ENCODE results near the gene GRK5.

GRK5 gene

GRCh38 chr10:119198438-119198837 is 8.9 kb upstream of the GRK5 start:
- no peak for DNase-seq (ENCODE audit: low read depth)
- peak; percentile 52 for TF ChIP-seq CTCF (conservative IDR thresholded peaks at IDR 0.05; ENCODE audit: low read length)
- H3K4me3 ChIP-seq (ENCODE audit: low read length): no peak overlapping the region

GRCh38 chr10:119199231-119199992 is 8.0 kb upstream of the GRK5 start:
- H3K4me3 ChIP-seq (ENCODE audit: low read length): no peak overlapping the region
- DNase-seq (ENCODE audit: low read depth): peak; percentile 86
- peak; percentile 89 for TF ChIP-seq CTCF (conservative IDR thresholded peaks at IDR 0.05; ENCODE audit: low read length)

- no peak overlapping the region for H3K4me3 ChIP-seq (ENCODE audit: low read length)
- DNase-seq (ENCODE audit: low read depth): no peak
- no peak for TF ChIP-seq CTCF (conservative IDR thresholded peaks at IDR 0.05; ENCODE audit: low read length)
These were observed 6.1 kb upstream of the GRK5 start for GRCh38 chr10:119201233-119201632.

GRCh38 chr10:119203006-119203405 is 4.4 kb upstream of the GRK5 start:
- peak; percentile 71 for DNase-seq (ENCODE audit: low read depth)
- H3K4me3 ChIP-seq (ENCODE audit: low read length): no peak overlapping the region
- TF ChIP-seq CTCF (conservative IDR thresholded peaks at IDR 0.05; ENCODE audit: low read length): no peak

GRCh38 chr10:119205894-119206602 is 1.3 kb upstream of the GRK5 start:
- peak overlapping the region; percentile 57 for H3K4me3 ChIP-seq (ENCODE audit: low read length)
- no peak for TF ChIP-seq CTCF (conservative IDR thresholded peaks at IDR 0.05; ENCODE audit: low read length)
- DNase-seq (ENCODE audit: low read depth): peak; percentile 34

- peak; percentile 68 for DNase-seq (ENCODE audit: low read depth)
These were observed 587 bp upstream of the GRK5 start for GRCh38 chr10:119206603-119207365.

More at GRCh38 chr10:119206603-119207365, 587 bp upstream of the GRK5 start:
- peak overlapping the region; percentile 57 for H3K4me3 ChIP-seq (ENCODE audit: low read length)
- no peak; the same call in none of the 2 replicates for TF ChIP-seq CTCF (conservative IDR thresholded peaks at IDR 0.05; ENCODE audit: low read length)

Data from AG10803 (cell line).